ENCODE measurements around the gene MAML2.

Gene MAML2

DNA sequence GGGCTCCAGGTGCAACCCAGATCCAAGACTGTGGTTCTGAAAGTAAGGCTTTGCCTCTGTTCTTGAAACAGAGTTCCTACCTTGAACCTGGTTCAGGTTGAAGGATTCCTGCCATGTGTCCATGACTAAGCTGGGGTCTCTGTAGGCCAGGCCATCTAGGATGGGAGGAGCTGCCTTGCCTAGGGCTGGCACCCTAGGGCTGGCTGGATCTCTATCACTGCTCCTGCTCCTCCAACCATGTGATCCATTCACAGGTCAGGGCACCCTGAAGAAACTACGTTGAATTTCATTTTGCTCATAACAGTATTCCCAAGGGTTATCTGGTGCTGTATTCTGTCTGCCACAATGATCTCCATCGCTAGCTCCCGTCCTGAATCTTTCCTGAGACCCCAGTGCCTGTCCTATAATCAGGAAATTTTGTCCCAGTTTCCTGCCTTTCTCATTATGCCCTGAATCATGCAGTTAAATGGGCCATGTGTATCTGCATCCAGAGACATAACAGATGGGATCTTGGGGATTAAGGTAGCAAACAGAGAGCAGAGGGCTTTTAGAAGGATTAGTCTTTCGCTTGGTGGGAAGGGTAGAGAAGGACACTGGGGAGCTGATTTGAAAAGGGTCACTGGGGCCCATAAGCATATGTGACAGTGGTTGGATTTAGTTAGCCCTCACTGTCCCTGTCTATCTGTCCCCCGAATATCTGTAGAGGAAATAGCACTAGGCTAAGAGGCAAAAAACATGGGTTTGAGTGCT lies 320.9 kb downstream of the MAML2 start:
- no peak for DNase-seq

GRCh38 chr11:96019810-96020747 lies 322.9 kb downstream of the MAML2 start:
- DNase-seq = no peak

- no peak for DNase-seq
Observed at GRCh38 chr11:96019281-96019680, 323.7 kb downstream of the MAML2 start.

GRCh38 chr11:96017856-96018255 lies 325.1 kb downstream of the MAML2 start:
- DNase-seq = no peak

DNA sequence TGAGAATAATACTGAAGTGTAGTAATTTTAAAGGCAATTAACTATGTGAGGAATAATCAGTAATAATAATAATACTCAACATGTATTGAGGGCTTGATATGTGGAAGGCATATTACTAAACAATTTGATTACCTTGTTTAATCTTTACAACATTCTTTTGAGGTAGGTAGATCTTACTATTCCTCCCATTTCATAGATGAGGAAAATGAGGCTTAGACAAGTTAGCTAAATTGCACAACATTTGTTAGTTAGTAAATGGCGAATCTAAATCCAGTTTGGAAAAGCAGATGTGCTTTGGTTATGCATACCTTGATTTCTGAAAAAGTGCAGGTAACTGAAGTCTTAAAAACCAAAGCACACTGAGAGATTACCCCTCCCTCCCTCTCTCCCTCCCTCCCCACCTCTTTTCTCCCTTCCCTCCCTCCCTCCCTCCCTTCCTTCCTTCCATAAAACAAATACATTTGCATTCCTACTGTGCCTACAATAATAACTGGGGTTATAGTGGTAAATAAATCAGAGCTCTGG lies 326.0 kb downstream of the MAML2 start:
- DNase-seq = no peak

DNA sequence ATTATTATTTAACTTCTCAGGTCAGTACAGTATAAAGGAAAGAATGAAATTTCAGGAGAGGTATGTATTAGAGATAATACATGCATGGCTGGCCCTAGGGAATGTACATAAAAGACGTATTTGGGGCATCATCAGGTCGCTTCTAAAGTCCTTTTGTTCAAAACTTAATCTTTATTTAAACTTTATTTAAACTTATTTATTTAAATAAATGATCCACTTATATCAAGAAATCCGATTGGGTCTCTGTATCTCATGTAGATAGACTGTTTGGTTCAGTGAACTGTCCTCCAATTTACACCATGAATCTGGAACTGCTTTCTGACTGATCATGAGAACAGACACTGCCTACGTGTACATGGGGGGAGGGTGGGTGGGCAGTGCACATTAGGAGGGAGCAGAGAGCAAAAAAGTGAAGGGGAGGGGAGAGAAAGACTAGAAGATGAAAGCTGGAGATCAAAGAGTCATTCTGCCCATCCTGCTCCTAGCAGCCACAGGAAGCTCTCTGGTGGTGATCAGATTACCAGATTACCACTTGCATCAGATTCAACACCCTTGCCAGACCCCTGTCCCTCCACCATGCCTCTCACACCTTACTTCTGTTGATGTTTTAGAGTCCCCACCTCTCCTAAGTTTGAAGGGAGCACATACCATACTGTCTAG lies 327.0 kb downstream of the MAML2 start:
- no peak for DNase-seq

DNA sequence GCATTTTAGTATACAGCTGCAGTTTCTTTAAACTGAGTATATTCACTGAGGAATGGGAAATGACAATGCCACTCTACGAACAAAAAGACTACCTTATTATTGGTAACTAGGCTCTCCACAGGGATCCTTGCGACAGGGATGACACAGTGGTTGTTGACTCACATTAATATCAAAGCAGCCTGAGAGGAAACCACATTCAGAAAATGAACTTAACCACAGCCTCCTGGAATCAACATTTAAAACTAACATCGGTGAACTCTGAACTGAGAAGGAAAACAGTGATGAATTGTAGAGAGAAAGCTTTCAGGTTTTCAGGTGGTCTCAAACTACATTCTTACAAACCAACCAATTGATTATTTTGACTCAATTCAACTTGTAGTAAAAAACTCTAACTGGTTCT lies 328.8 kb downstream of the MAML2 start:
- no peak for DNase-seq

DNA sequence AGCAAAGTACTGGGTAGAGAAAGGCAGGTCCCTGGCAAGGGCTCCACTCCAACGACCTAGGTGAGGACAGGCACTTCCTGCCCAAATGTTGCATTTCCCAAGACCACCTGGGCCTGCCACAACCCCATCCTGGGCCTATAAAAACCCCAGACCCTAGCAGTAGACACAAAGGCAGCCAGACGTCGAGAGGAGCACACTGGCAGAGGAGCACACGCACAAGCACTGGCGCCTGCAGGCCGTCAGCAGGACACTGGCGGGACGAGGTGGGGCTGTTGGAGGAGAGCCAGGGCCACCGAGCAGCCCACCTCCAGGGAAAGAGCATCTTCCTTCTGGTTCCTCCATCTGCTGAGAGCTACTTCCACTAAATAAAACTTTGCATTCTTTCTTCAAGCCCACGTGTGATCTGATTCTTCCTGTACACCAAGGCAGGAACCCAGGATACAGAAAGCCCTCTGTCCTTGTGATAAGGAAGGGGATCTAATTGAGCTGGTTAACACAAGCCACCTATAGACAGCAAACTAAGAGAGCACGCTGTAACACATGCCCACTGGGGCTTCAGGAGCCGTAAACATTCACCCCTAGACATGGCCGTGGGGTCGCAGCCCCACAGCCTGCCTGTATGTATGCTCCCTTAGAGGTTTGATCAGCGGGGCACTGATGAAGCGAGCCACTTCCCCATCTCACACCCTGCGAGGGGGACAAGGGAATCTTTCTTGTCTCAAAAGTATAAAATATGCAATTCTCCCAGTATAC lies 329.4 kb downstream of the MAML2 start:
- no peak for DNase-seq

DNA sequence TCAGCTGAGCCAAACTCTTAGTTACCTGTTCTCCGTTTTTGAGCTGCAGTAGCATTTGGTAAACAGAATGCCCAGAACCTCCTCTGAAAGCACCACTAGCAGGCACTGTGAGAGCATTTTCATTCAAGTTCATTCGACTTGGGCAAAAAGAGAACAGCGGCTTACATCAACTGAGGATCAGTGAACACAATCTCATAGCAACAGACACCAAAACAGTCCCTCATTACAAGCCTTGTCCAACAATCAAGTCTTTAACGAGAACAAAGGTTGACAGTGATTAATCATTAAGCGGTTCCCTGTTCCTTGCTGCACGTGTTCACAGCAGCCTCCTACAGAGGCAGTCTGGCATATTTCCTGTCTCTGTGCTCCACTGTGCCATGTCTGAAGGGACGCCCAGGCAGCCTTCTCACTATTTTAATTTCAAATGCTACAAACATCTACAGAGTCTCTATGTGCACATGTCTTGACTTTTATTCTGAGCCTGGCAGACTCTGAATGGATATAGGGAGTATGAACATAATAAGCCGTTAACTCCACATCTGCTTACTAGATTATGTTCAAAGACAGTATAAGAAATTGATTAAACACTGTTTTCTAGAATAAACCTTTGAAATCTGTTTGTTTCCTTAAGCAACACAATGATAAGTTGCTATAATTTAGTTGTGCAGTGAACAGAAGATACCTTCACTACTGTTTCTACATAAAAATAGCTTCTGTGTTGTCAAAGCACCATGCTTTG lies 330.7 kb downstream of the MAML2 start:
- DNase-seq = no peak

- no peak for DNase-seq
Observed at GRCh38 chr11:96010683-96011082, 332.3 kb downstream of the MAML2 start.

GRCh38 chr11:96008161-96008720 lies 334.8 kb downstream of the MAML2 start:
- no peak for DNase-seq

- DNase-seq = no peak
Observed at GRCh38 chr11:96006037-96006436, 337.0 kb downstream of the MAML2 start.

GRCh38 chr11:96004862-96005261 lies 338.1 kb downstream of the MAML2 start:
- DNase-seq = no peak

- no peak for DNase-seq
Observed at GRCh38 chr11:96002754-96003290, 340.2 kb downstream of the MAML2 start.

DNA sequence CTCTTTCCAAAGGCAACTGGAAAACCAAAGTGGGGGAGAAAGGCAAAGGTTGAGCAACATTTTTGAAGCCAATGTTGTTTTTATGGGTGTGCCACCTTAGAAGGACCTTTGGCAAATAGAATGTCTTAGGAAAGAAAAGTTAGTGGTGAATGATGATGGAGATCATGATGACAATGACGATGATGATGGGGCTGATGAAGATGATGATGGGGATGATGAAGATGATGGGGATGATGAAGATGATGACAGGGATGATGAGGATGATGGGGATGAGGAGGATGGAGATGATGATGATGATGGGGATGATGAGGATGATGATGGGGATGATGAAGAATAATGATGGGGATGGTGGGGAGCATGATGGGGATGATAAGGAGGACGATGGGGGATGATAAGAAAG lies 340.7 kb downstream of the MAML2 start:
- DNase-seq = no peak

DNA sequence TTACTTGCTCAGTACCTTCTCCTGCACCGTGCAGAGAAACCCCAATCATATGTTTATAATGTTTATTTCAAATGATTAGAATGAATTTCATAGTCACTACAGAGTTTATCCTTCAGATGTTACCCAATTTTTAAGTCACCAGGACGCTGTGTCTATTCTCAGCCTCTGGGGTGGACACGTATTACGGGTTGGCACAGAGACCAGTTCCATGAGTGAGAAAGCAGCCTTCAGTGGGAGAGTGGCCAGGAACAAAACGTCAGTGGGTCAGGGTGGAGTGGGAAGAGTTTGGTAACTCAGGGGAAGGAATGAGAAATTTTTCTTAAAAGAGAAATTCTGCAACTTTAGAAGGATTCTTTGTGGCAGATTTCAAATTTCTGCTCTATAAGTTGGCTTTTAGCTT lies 342.0 kb downstream of the MAML2 start:
- DNase-seq = no peak

GRCh38 chr11:95999711-96000406 lies 343.1 kb downstream of the MAML2 start:
- no peak for DNase-seq

DNA sequence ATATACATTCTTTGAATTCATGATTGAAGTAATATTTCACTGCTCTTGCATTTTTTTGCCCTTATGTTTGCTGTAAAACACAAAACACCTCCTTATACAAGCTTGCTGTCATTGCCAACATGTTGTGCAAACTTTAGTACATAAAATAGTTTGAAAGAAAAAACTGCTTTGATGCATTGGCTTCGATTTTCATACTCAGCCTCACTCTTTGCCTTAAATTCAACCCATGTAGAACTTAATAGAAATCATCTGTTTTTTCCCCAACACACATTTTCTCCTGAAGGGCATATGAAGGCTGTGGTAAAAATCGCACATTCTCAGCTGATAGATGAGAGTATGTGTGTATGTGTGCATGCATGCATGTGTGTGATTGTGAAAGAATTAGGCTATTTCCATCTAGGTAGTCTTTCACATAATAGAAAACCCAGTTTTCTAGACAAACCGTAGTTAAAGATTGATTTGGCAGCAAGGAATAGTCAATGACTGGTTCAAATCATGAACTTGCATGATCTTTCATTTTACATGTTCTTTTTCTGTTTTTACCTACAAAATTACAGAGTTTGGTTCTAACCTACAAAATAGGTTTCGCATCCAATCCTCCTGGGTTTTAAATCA lies 346.3 kb downstream of the MAML2 start:
- no peak for DNase-seq

- no peak for DNase-seq
Observed at GRCh38 chr11:95994329-95994728, 348.7 kb downstream of the MAML2 start.
